ENCODE measurements around the gene GLUL.

The GLUL gene

GRCh38 chr1:182391362-182392049 lies at the start of gene GLUL:
Gene GLUL (minus strand): TSS chr1:182391790. CDS start chr1:182388737, 3,053 bp downstream.
- DNase-seq, result peak; percentile 68

GRCh38 chr1:182438326-182438725 lies 46.7 kb upstream of the GLUL start:
- no peak for DNase-seq

GRCh38 chr1:182433580-182433979 lies 42.0 kb upstream of the GLUL start:
- no peak for DNase-seq

- DNase-seq, result no peak
These were observed 39.7 kb upstream of the GLUL start for GRCh38 chr1:182431278-182431677.

- DNase-seq, result no peak
These were observed 38.9 kb upstream of the GLUL start for GRCh38 chr1:182430263-182431068.

- DNase-seq, result no peak
These were observed 36.5 kb upstream of the GLUL start for GRCh38 chr1:182428043-182428442.

GRCh38 chr1:182426442-182427430 lies 35.1 kb upstream of the GLUL start:
- no peak for DNase-seq

- no peak for DNase-seq
These were observed 24.2 kb upstream of the GLUL start for GRCh38 chr1:182415789-182416188.

- no peak for DNase-seq
These were observed 22.4 kb upstream of the GLUL start for GRCh38 chr1:182413969-182414368.

- DNase-seq, result no peak
These were observed 21.9 kb upstream of the GLUL start for GRCh38 chr1:182413486-182413885.

GRCh38 chr1:182410620-182411273 lies 19.2 kb upstream of the GLUL start:
- no peak for DNase-seq

GRCh38 chr1:182410138-182410537 lies 18.5 kb upstream of the GLUL start:
- no peak for DNase-seq

- no peak for DNase-seq
These were observed 17.0 kb upstream of the GLUL start for GRCh38 chr1:182408435-182409075.

- no peak for DNase-seq
These were observed 16.1 kb upstream of the GLUL start for GRCh38 chr1:182407724-182408123.

GRCh38 chr1:182406012-182406411 lies 14.4 kb upstream of the GLUL start:
- no peak for DNase-seq

GRCh38 chr1:182405578-182405977 lies 14.0 kb upstream of the GLUL start:
- DNase-seq, result no peak

- DNase-seq, result no peak
These were observed 13.2 kb upstream of the GLUL start for GRCh38 chr1:182404781-182405180.

- no peak for DNase-seq
These were observed 9.0 kb upstream of the GLUL start, which contains the start of gene TEDDM1 for GRCh38 chr1:182400567-182400966. Gene TEDDM1 (minus strand): TSS chr1:182400667. CDS start chr1:182400485, 182 bp downstream.

GRCh38 chr1:182397653-182398393 lies 6.2 kb upstream of the GLUL start:
- DNase-seq, result no peak

- no peak for DNase-seq
These were observed 4.3 kb upstream of the GLUL start for GRCh38 chr1:182395906-182396305.
